Effector memory CD4-positive, alpha-beta T cell (primary cell): Measurements from ENCODE around the gene NHLRC4.

ENCODE experiments used
- DNase-seq, 3 donors: peaks; one replicate each; pipeline ENCODE4 v3.0.0-alpha.2; 2020
- H3K27ac ChIP-seq: 2 replicates; pipeline ENCODE4 v1.7.0; 2013; ENCODE audit warnings: mild to moderate bottlenecking, low read length, moderate library complexity; ENCODE audit not compliant: insufficient read depth, poor library complexity, severe bottlenecking
- H3K27me3 ChIP-seq: replicated peaks from 2 replicates; pipeline ENCODE4 v1.7.0; 2013; ENCODE audit warnings: mild to moderate bottlenecking, low read length; ENCODE audit not compliant: insufficient read depth, control insufficient read depth, poor library complexity, severe bottlenecking
- H3K36me3 ChIP-seq: 2 replicates; pipeline ENCODE4 v1.7.0; 2013; ENCODE audit warnings: mild to moderate bottlenecking, low read length, moderate library complexity; ENCODE audit not compliant: control insufficient read depth, insufficient read depth
- H3K4me1 ChIP-seq: 2 replicates; pipeline ENCODE4 v1.7.0; 2013; ENCODE audit warnings: low read length, mild to moderate bottlenecking; ENCODE audit not compliant: control insufficient read depth, insufficient read depth, poor library complexity, severe bottlenecking
- H3K4me3 ChIP-seq: 2 replicates; pipeline ENCODE4 v1.7.0; 2013; ENCODE audit warnings: low read length, low read depth, mild to moderate bottlenecking; ENCODE audit not compliant: insufficient read depth, poor library complexity, severe bottlenecking
- H3K9me3 ChIP-seq: 2 replicates; pipeline ENCODE4 v1.7.0; 2013; ENCODE audit warnings: mild to moderate bottlenecking, low read length, moderate library complexity; ENCODE audit not compliant: control insufficient read depth

The NHLRC4 gene

GRCh38 chr16:560204-560700, 6.6 kb upstream of the NHLRC4 start, which contains the start of gene PRR35:
PRR35 (plus strand) TSS chr16:560394; CDS start chr16:563295, 2,901 bp downstream.
- Histone ChIP-seq H3K27me3 (peaks cover 22% of the 10 kb centered on the region), H3K36me3 (no peaks in the 10 kb centered on the region), H3K9me3 (no peaks in the 10 kb centered on the region), H3K4me3 (no peak within 1 kb of the TSS), H3K4me1 (no peaks in the 10 kb centered on the region), H3K27ac (no peak within 1 kb of the TSS)
- no peak for DNase-seq

- no peaks in the 10 kb centered on the region for H3K9me3 ChIP-seq
- H3K4me3 ChIP-seq = no peak overlapping the region
- no peaks in the 10 kb centered on the region for H3K4me1 ChIP-seq
- H3K36me3 ChIP-seq = no peaks in the 10 kb centered on the region
- H3K27ac ChIP-seq = no peak overlapping the region
- H3K27me3 ChIP-seq = peaks cover 22% of the 10 kb centered on the region
- no peak for DNase-seq
Observed at GRCh38 chr16:560701-561412, 5.9 kb upstream of the NHLRC4 start.

GRCh38 chr16:561413-561794, 5.4 kb upstream of the NHLRC4 start:
- H3K36me3 ChIP-seq = no peaks in the 10 kb centered on the region
- H3K9me3 ChIP-seq = no peaks in the 10 kb centered on the region
- peaks cover 5% of the 10 kb centered on the region for H3K4me1 ChIP-seq
- no peak for DNase-seq
- H3K27me3 ChIP-seq = peaks cover 22% of the 10 kb centered on the region
- no peak overlapping the region for H3K4me3 ChIP-seq
- no peak overlapping the region for H3K27ac ChIP-seq

- H3K27me3 ChIP-seq = peaks cover 22% of the 10 kb centered on the region
- no peak for DNase-seq
- peaks cover 14% of the 10 kb centered on the region for H3K4me1 ChIP-seq
Observed at GRCh38 chr16:561957-562938, 4.6 kb upstream of the NHLRC4 start.

GRCh38 chr16:563072-563644, 3.6 kb upstream of the NHLRC4 start:
- H3K4me3 ChIP-seq = no peak overlapping the region
- peaks cover 22% of the 10 kb centered on the region for H3K27me3 ChIP-seq
- peaks cover 20% of the 10 kb centered on the region for H3K4me1 ChIP-seq
- H3K27ac ChIP-seq = no peak overlapping the region
- no peaks in the 10 kb centered on the region for H3K36me3 ChIP-seq
- DNase-seq = no peak
- H3K9me3 ChIP-seq = no peaks in the 10 kb centered on the region

More at GRCh38 chr16:561957-562938, 4.6 kb upstream of the NHLRC4 start:
- Histone ChIP-seq H3K9me3 (no peaks in the 10 kb centered on the region), H3K4me3 (no peak overlapping the region), H3K36me3 (no peaks in the 10 kb centered on the region), H3K27ac (no peak overlapping the region)

- Histone ChIP-seq H3K27me3 (peaks cover 8% of the 10 kb centered on the region), H3K27ac (no peak overlapping the region), H3K4me1 (peaks cover 33% of the 10 kb centered on the region), H3K36me3 (no peaks in the 10 kb centered on the region), H3K4me3 (no peak overlapping the region), H3K9me3 (no peaks in the 10 kb centered on the region)
- no peak for DNase-seq
Observed at GRCh38 chr16:564690-565418, 2.0 kb upstream of the NHLRC4 start.

- no peak overlapping the region for H3K27ac ChIP-seq
- H3K9me3 ChIP-seq = no peaks in the 10 kb centered on the region
- H3K36me3 ChIP-seq = no peaks in the 10 kb centered on the region
- H3K27me3 ChIP-seq = peaks cover 7% of the 10 kb centered on the region
- peaks cover 35% of the 10 kb centered on the region for H3K4me1 ChIP-seq
- DNase-seq = no peak
- no peak overlapping the region for H3K4me3 ChIP-seq
Observed at GRCh38 chr16:565419-566330, 1.1 kb upstream of the NHLRC4 start.

- Histone ChIP-seq H3K27ac (peak overlapping the region; percentile 60), H3K27me3 (no peaks in the 10 kb centered on the region), H3K36me3 (no peaks in the 10 kb centered on the region), H3K4me1 (peaks cover 38% of the 10 kb centered on the region), H3K9me3 (no peaks in the 10 kb centered on the region), H3K4me3 (peak overlapping the region; percentile 47)
- no peak for DNase-seq
Observed at GRCh38 chr16:567373-568256, 810 bp downstream of the NHLRC4 start.
